Endodermal cell (in vitro differentiated cells): ENCODE measurements around the gene NUP62. TPM values are rescaled to one million over a fixed set of nuclear protein-coding genes. Genes with fewer than 3 reads are reported as not detected.
A peak's percentile ranks its signal among the peaks of the same experiment; 100 is the strongest.

ENCODE experiments used
- DNase-seq: peaks from one replicate; pipeline ENCODE4 v3.0.0-alpha.2; 2017
- H3K27ac ChIP-seq: 2 replicates; pipeline ENCODE4 v1.5.1; 2013; ENCODE audit warnings: mild to moderate bottlenecking, low read depth, low read length, moderate library complexity
- H3K27me3 ChIP-seq: 2 replicates; pipeline ENCODE4 v1.6.1; 2013; ENCODE audit warnings: mild to moderate bottlenecking, low read length, moderate library complexity; ENCODE audit not compliant: insufficient read depth, control insufficient read depth, poor library complexity, severe bottlenecking
- H3K36me3 ChIP-seq: 2 replicates; pipeline ENCODE4 v1.7.0; 2013; ENCODE audit warnings: mild to moderate bottlenecking, low read length, moderate library complexity; ENCODE audit not compliant: control insufficient read depth, insufficient read depth
- H3K4me1 ChIP-seq: one replicate; pipeline ENCODE4 v1.7.0; 2013; ENCODE audit warnings: low read length; ENCODE audit not compliant: control insufficient read depth, insufficient read depth
- H3K4me3 ChIP-seq: 2 replicates; pipeline ENCODE4 v1.5.1; 2013; ENCODE audit warnings: mild to moderate bottlenecking, low read length, moderate library complexity
- H3K9ac ChIP-seq: 2 replicates; pipeline ENCODE4 v1.6.1; 2013; ENCODE audit warnings: mild to moderate bottlenecking, low read length, moderate library complexity; ENCODE audit not compliant: poor library complexity, severe bottlenecking; ENCODE audit errors: extremely low read depth
- H3K9me3 ChIP-seq: 2 replicates; pipeline ENCODE4 v1.6.1; 2013; ENCODE audit warnings: mild to moderate bottlenecking, low read length, moderate library complexity; ENCODE audit not compliant: control insufficient read depth
- H3K27ac Mint-ChIP-seq: 2 replicates; pipeline ENCODE4 v1.8.0; 2020; ENCODE audit warnings: mixed read lengths
- H3K27me3 Mint-ChIP-seq: 2 replicates; pipeline ENCODE4 v1.8.0; 2021; ENCODE audit warnings: mild to moderate bottlenecking, mixed read lengths; ENCODE audit not compliant: insufficient read depth
- H3K36me3 Mint-ChIP-seq: 2 replicates; pipeline ENCODE4 v1.8.0; 2020; ENCODE audit warnings: low read depth, mixed read lengths
- H3K4me1 Mint-ChIP-seq: 2 replicates; pipeline ENCODE4 v1.8.0; 2020; ENCODE audit warnings: mixed read lengths
- H3K4me3 Mint-ChIP-seq: 2 replicates; pipeline ENCODE4 v1.8.0; 2020; ENCODE audit warnings: mild to moderate bottlenecking, moderate library complexity, mixed read lengths
- H3K9me3 Mint-ChIP-seq: 2 replicates; pipeline ENCODE4 v1.8.0; 2020; ENCODE audit warnings: mild to moderate bottlenecking, mixed read lengths
- WGBS, 2 experiments: methylation state at CpG; one replicate each; pipeline versions ENCODE4 v1.1.5 to v1.1.7; 2013; ENCODE audit warnings: missing lambda C conversion rate in 2 of 2, mixed read lengths in 1 of 2; ENCODE audit not compliant: insufficient coverage in 1 of 2, insufficient read length in 1 of 2; 5-methylcytosine and 5-hydroxymethylcytosine counted together
- total RNA-seq, 2 donors: library from RNA; stranded (reverse); fragmentation: NEBNext Ultra II Directional in 1 of 2; extraction: Animal tissue kit (Norgen Biotek cat#: 25700) in 1 of 2; gene quantifications; 2 replicates in 1 of 2; 3 replicates in 1 of 2; pipeline ENCODE4 v1.2.1, GENCODE V29; 2021
- TF ChIP-seq, protein P1 (sequence below): fragments of 200-600 bp; sonication (generic); conservative IDR thresholded peaks from 2 replicates; pipeline ENCODE4 v1.5.0; 2021; ENCODE audit warnings: antibody characterized with exemption, mild to moderate bottlenecking

Gene NUP62
- total RNA-seq, 2 donors from 2014 or later, result 84.9 to 96.4 TPM

DNA sequence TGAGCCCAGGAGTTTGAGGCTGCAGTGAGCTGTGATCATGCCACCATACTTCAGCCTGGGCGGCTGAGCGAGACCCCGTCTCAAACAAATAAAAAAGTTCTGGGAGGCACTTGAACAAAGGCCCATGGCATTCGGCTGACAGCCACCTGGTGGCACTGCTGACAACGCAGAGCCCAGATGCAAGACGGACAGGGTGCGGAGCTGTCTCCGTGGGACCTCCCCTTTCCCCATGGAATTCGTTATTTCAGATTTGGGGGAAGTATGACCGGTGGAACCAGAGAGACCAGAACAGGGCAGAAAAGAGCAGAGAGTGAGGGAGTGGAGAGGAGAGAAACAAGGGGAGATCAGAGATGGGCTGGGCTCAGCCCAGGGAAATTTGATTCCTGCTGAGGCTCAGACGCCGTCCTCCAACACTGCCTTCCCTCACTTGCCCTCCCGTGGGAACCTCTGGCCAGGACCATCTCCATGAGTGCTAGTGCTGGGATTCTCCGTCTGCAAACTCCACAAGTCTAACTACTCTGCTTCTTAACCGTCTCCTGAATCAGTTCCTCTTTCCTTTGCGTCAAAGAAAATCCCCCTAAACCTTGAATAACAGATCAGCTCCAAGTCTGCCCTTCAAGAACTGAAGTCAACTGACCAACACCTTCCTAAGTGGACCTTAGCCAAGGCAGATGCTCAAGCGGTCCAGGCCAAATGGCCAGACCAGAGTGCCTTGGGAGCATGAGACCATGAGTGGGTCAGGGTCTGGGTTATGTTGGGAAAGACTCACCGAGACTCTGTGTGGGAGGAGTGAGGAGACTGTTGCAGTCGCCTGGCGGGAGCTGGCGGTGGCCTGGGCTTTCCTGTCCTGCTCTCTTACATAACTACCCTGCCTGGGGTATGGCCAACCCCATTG lies 12.2 kb downstream of the NUP62 start:
- DNase-seq, result peak; percentile 75
- Mint-ChIP-seq H3K27ac (peak overlapping the region; percentile 20), H3K27me3 (no peaks in the 10 kb centered on the region), H3K4me1 (peaks cover 11% of the 10 kb centered on the region), H3K9me3 (peaks cover 6% of the 10 kb centered on the region), H3K36me3 (peaks cover 78% of the 10 kb centered on the region), H3K4me3 (no peak overlapping the region)
- Histone ChIP-seq H3K27me3 (no peaks in the 10 kb centered on the region), H3K4me3 (no peak overlapping the region), H3K4me1 (no peaks in the 10 kb centered on the region), H3K27ac (no peak overlapping the region), H3K36me3 (peaks cover 69% of the 10 kb centered on the region), H3K9ac (no peak overlapping the region), H3K9me3 (no peaks in the 10 kb centered on the region)
- TF ChIP-seq, protein P1, sequence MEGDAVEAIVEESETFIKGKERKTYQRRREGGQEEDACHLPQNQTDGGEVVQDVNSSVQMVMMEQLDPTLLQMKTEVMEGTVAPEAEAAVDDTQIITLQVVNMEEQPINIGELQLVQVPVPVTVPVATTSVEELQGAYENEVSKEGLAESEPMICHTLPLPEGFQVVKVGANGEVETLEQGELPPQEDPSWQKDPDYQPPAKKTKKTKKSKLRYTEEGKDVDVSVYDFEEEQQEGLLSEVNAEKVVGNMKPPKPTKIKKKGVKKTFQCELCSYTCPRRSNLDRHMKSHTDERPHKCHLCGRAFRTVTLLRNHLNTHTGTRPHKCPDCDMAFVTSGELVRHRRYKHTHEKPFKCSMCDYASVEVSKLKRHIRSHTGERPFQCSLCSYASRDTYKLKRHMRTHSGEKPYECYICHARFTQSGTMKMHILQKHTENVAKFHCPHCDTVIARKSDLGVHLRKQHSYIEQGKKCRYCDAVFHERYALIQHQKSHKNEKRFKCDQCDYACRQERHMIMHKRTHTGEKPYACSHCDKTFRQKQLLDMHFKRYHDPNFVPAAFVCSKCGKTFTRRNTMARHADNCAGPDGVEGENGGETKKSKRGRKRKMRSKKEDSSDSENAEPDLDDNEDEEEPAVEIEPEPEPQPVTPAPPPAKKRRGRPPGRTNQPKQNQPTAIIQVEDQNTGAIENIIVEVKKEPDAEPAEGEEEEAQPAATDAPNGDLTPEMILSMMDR, result peak; percentile 65
- WGBS, 2 experiments, result 85 to 92% methylated on average over 15 to 21 of the region's 21 CpGs

DNA sequence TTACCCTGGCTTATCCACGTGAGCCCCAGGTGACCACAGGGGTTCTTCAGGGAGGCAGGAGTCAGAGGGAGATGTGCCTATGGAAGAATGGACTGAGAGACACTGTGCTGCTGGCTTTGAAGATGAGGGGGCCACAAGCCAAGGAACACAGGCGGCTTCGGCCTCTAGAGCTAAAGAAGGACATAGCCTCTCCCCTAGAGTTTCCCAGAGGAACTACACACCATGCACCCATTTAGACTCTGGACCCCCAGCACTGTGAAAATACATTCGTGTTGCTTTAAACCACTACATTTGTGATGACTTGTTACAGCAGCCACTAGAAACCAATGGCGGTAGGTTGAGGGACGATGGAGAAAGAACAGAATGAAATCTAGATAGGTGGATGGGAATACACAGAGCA lies 14.0 kb downstream of the NUP62 start:
- 99 to 100% methylated on average over 5 to 6 of the region's 6 CpGs for WGBS, 2 experiments
- peaks cover 76% of the 10 kb centered on the region for H3K36me3 Mint-ChIP-seq
- peaks cover 6% of the 10 kb centered on the region for H3K9me3 Mint-ChIP-seq
- no peaks in the 10 kb centered on the region for H3K27me3 ChIP-seq
- H3K9ac ChIP-seq, result no peak overlapping the region
- H3K27me3 Mint-ChIP-seq, result no peaks in the 10 kb centered on the region
- H3K27ac Mint-ChIP-seq, result no peak overlapping the region
- no peak overlapping the region for H3K4me3 ChIP-seq
- no peak overlapping the region for H3K4me3 Mint-ChIP-seq
- H3K36me3 ChIP-seq, result peaks cover 80% of the 10 kb centered on the region
- H3K4me1 Mint-ChIP-seq, result peaks cover 3% of the 10 kb centered on the region
- DNase-seq, result no peak
- H3K9me3 ChIP-seq, result no peaks in the 10 kb centered on the region
- TF ChIP-seq, protein P1, result peak; percentile 52
- no peaks in the 10 kb centered on the region for H3K4me1 ChIP-seq
- no peak overlapping the region for H3K27ac ChIP-seq

DNA sequence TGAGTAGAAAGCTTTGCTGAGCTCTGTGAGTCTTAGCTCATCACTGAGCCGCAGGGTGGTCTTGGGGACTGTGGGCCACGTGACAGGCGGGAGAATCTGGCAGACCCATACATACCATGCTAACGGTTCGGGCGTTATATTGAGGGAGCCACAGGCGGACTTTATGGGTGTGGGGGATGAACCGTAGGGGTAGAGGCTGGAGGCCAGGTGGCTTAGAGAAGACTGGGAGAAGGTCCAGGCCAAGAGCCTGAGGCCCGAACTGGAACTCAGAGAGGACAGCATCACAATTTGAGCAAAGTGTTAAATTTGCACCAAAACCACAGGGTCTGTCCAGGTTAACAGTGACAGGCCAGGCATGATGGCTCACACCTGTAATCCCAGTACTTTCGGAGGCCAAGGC lies 15.6 kb downstream of the NUP62 start:
- Mint-ChIP-seq H3K4me3 (no peak overlapping the region), H3K9me3 (peaks cover 6% of the 10 kb centered on the region), H3K36me3 (peaks cover 82% of the 10 kb centered on the region), H3K27me3 (no peaks in the 10 kb centered on the region), H3K4me1 (no peaks in the 10 kb centered on the region), H3K27ac (peak overlapping the region; percentile 18)
- 94 to 95% methylated on average over 9 to 10 of the region's 10 CpGs for WGBS, 2 experiments
- no peak overlapping the region for H3K4me3 ChIP-seq
- TF ChIP-seq, protein P1, result no peak
- peaks cover 75% of the 10 kb centered on the region for H3K36me3 ChIP-seq
- H3K27me3 ChIP-seq, result no peaks in the 10 kb centered on the region
- H3K27ac ChIP-seq, result no peak overlapping the region
- H3K9ac ChIP-seq, result no peak overlapping the region
- no peaks in the 10 kb centered on the region for H3K4me1 ChIP-seq
- DNase-seq, result no peak
- no peaks in the 10 kb centered on the region for H3K9me3 ChIP-seq
